ENCODE measurements around the gene CCDC7. TPM values are rescaled to one million over a fixed set of nuclear protein-coding genes. Genes with fewer than 3 reads are reported as not detected.

CCDC7 gene
- polyA plus RNA-seq, 3 donors, result 3.8 to 6.7 (median 6.2) TPM

Other genes with a start within 250 kb of the CCDC7 start
- gene EPC1, start 99.0 kb upstream of the CCDC7 start, polyA plus RNA-seq (ENCODE audit: insufficient read length in 3 of 3), result 10 to 100 TPM; 58.4 to 65.9 (median 63.9) TPM

Data from renal pelvis (tissue), 3 donors.